Measurements from ENCODE around the gene MARCO.

MARCO gene

GRCh38 chr2:118987886-118988285 lies 45.9 kb downstream of the MARCO start:
- POLR2A ChIA-PET = no interaction called here
- CTCF ChIA-PET = interaction anchor here (2.4 kb wide), 1 partner anchor 106 kb away, joined by 6 read pairs; no protein-coding TSS in a partner anchor
- TF ChIP-seq CTCF (IDR thresholded peaks at IDR 0.05; ENCODE audit: control extremely low read depth, extremely low read depth, low read depth, missing control alignments) = no peak

GRCh38 chr2:118988706-118989105 lies 46.7 kb downstream of the MARCO start:
- POLR2A ChIA-PET = no interaction called here
- DNase-seq (ENCODE audit: extremely low spot score) = no peak
- no peak for TF ChIP-seq CTCF (IDR thresholded peaks at IDR 0.05; ENCODE audit: control extremely low read depth, extremely low read depth, low read depth, missing control alignments)
- CTCF ChIA-PET = interaction anchor here (2.4 kb wide), 1 partner anchor 107 kb away, joined by 6 read pairs; no protein-coding TSS in a partner anchor

More at GRCh38 chr2:118987886-118988285, 45.9 kb downstream of the MARCO start:
- no peak for DNase-seq (ENCODE audit: extremely low spot score)

GRCh38 chr2:118989481-118989880 lies 47.5 kb downstream of the MARCO start:
- no peak for TF ChIP-seq CTCF (IDR thresholded peaks at IDR 0.05; ENCODE audit: control extremely low read depth, extremely low read depth, low read depth, missing control alignments)
- ChIA-PET CTCF (interaction anchor here (2.4 kb wide), 1 partner anchor 108 kb away, joined by 6 read pairs; no protein-coding TSS in a partner anchor), POLR2A (no interaction called here)
- DNase-seq (ENCODE audit: extremely low spot score) = no peak

GRCh38 chr2:118990757-118991545 lies 49.0 kb downstream of the MARCO start:
- ChIA-PET POLR2A (no interaction called here), CTCF (interaction anchor here (1.2 kb wide), 1 partner anchor 109 kb away, joined by 4 read pairs; no protein-coding TSS in a partner anchor)
- no peak for TF ChIP-seq CTCF (IDR thresholded peaks at IDR 0.05; ENCODE audit: control extremely low read depth, extremely low read depth, low read depth, missing control alignments)
- no peak for DNase-seq (ENCODE audit: extremely low spot score)

- DNase-seq (ENCODE audit: extremely low spot score) = no peak
- TF ChIP-seq CTCF (IDR thresholded peaks at IDR 0.05; ENCODE audit: control extremely low read depth, extremely low read depth, low read depth, missing control alignments) = no peak
- POLR2A ChIA-PET = no interaction called here
- CTCF ChIA-PET = interaction anchor here (1.2 kb wide), 1 partner anchor 110 kb away, joined by 4 read pairs; no protein-coding TSS in a partner anchor
Observed at GRCh38 chr2:118991554-118991953, 49.6 kb downstream of the MARCO start.

GRCh38 chr2:118992740-118993391 lies 50.9 kb downstream of the MARCO start:
- no peak for TF ChIP-seq CTCF (IDR thresholded peaks at IDR 0.05; ENCODE audit: control extremely low read depth, extremely low read depth, low read depth, missing control alignments)
- POLR2A ChIA-PET = no interaction called here
- no peak for DNase-seq (ENCODE audit: extremely low spot score)
- CTCF ChIA-PET = interaction anchor here (1.8 kb wide), 1 partner anchor 19 kb away, joined by 4 read pairs; no protein-coding TSS in a partner anchor

All from GM10248 (cell line).